Mucosa of rectum (tissue), 2 donors: Measurements from ENCODE around the gene KIAA1191.

Experiments used
- H3K27ac ChIP-seq, 2 donors: one replicate each; pipeline ENCODE4 v1.7.0; 2013; ENCODE audit warnings: inconsistent platforms in 2 of 2, low read depth in 2 of 2, low read length in 2 of 2
- H3K27me3 ChIP-seq, 2 donors: one replicate each; pipeline ENCODE4 v1.7.0; 2013; ENCODE audit warnings: low read length in 2 of 2; ENCODE audit not compliant: control insufficient read depth in 2 of 2, insufficient read depth in 2 of 2
- H3K36me3 ChIP-seq, 2 donors: one replicate each; pipeline ENCODE4 v1.7.0; 2013; ENCODE audit warnings: low read length in 2 of 2; ENCODE audit not compliant: control insufficient read depth in 2 of 2, insufficient read depth in 2 of 2
- H3K4me1 ChIP-seq, 2 donors: one replicate each; pipeline ENCODE4 v1.7.0; 2013; ENCODE audit warnings: low read length in 2 of 2, mild to moderate bottlenecking in 1 of 2; ENCODE audit not compliant: control insufficient read depth in 2 of 2, insufficient read depth in 2 of 2
- H3K4me3 ChIP-seq, 2 donors: one replicate each; pipeline ENCODE4 v1.7.0; 2013; ENCODE audit warnings: low read length in 2 of 2
- H3K9ac ChIP-seq, 2 donors: one replicate each; pipeline ENCODE4 v1.7.0; 2013; ENCODE audit warnings: low read length in 2 of 2, low read depth in 1 of 2, mild to moderate bottlenecking in 1 of 2
- H3K9me3 ChIP-seq, 2 donors: one replicate each; pipeline ENCODE4 v1.7.0; 2013; ENCODE audit warnings: low read length in 2 of 2; ENCODE audit not compliant: control insufficient read depth in 2 of 2
- donor health status: healthy.
- donor health status: Normal muscosa, but diverticular disease.

The KIAA1191 gene

GRCh38 chr5:176350416-176350815 is 11.1 kb downstream of the KIAA1191 start:
- no peaks in the 10 kb centered on the region for H3K4me1 ChIP-seq
- H3K36me3 ChIP-seq, result peaks cover 69 to 77% of the 10 kb centered on the region in 2 donors

GRCh38 chr5:176342766-176343458 is 18.7 kb downstream of the KIAA1191 start:
- peaks cover 31 to 35% of the 10 kb centered on the region in 2 donors for H3K36me3 ChIP-seq
- no peaks in the 10 kb centered on the region for H3K9me3 ChIP-seq

More at GRCh38 chr5:176350416-176350815, 11.1 kb downstream of the KIAA1191 start:
- H3K9ac ChIP-seq, result no peak overlapping the region
- H3K27ac ChIP-seq, result no peak overlapping the region
- no peaks in the 10 kb centered on the region for H3K27me3 ChIP-seq
- H3K9me3 ChIP-seq, result no peaks in the 10 kb centered on the region
- H3K4me3 ChIP-seq, result no peak overlapping the region

GRCh38 chr5:176342158-176342483 is 19.4 kb downstream of the KIAA1191 start:
- Histone ChIP-seq H3K36me3 (peaks cover 32 to 33% of the 10 kb centered on the region in 2 donors), H3K9ac (no peak overlapping the region), H3K4me1 (peaks cover 3 to 4% of the 10 kb centered on the region in 2 donors), H3K27me3 (no peaks in the 10 kb centered on the region), H3K4me3 (no peak overlapping the region), H3K27ac (no peak overlapping the region), H3K9me3 (no peaks in the 10 kb centered on the region)

More at GRCh38 chr5:176342766-176343458, 18.7 kb downstream of the KIAA1191 start:
- no peak overlapping the region for H3K9ac ChIP-seq
- no peak overlapping the region for H3K27ac ChIP-seq
- peaks cover 3 to 4% of the 10 kb centered on the region in 2 donors for H3K4me1 ChIP-seq
- H3K27me3 ChIP-seq, result no peaks in the 10 kb centered on the region
- no peak overlapping the region for H3K4me3 ChIP-seq

GRCh38 chr5:176341325-176342157 is 20.0 kb downstream of the KIAA1191 start:
- Histone ChIP-seq H3K27ac (no peak overlapping the region), H3K9ac (no peak overlapping the region), H3K36me3 (peaks cover 33 to 35% of the 10 kb centered on the region in 2 donors), H3K27me3 (no peaks in the 10 kb centered on the region), H3K4me1 (peaks cover 3 to 4% of the 10 kb centered on the region in 2 donors), H3K9me3 (no peaks in the 10 kb centered on the region), H3K4me3 (no peak overlapping the region)

- no peak overlapping the region for H3K9ac ChIP-seq
- no peak overlapping the region for H3K27ac ChIP-seq
- no peak overlapping the region for H3K4me3 ChIP-seq
- peaks cover 3 to 4% of the 10 kb centered on the region in 2 donors for H3K4me1 ChIP-seq
- no peaks in the 10 kb centered on the region for H3K9me3 ChIP-seq
- no peaks in the 10 kb centered on the region for H3K27me3 ChIP-seq
- H3K36me3 ChIP-seq, result peaks cover 17 to 20% of the 10 kb centered on the region in 2 donors
These were observed 22.3 kb downstream of the KIAA1191 start for GRCh38 chr5:176339304-176339703.

- H3K27me3 ChIP-seq, result no peaks in the 10 kb centered on the region
- H3K9me3 ChIP-seq, result no peaks in the 10 kb centered on the region
- no peak overlapping the region for H3K4me3 ChIP-seq
- H3K9ac ChIP-seq, result no peak overlapping the region
- peaks cover 3 to 4% of the 10 kb centered on the region in 2 donors for H3K4me1 ChIP-seq
- H3K36me3 ChIP-seq, result peaks cover 17 to 20% of the 10 kb centered on the region in 2 donors
- no peak overlapping the region for H3K27ac ChIP-seq
These were observed 23.7 kb downstream of the KIAA1191 start for GRCh38 chr5:176337913-176338312.

- Histone ChIP-seq H3K36me3 (peaks cover 20 to 21% of the 10 kb centered on the region in 2 donors), H3K4me3 (no peak overlapping the region), H3K27ac (no peak overlapping the region), H3K4me1 (no peaks in the 10 kb centered on the region), H3K9me3 (no peaks in the 10 kb centered on the region), H3K27me3 (no peaks in the 10 kb centered on the region), H3K9ac (no peak overlapping the region)
These were observed 27.4 kb downstream of the KIAA1191 start for GRCh38 chr5:176334031-176334770.

GRCh38 chr5:176320577-176320976 is 41.0 kb downstream of the KIAA1191 start:
- Histone ChIP-seq H3K36me3 (peaks cover 18 to 25% of the 10 kb centered on the region in 2 donors), H3K4me3 (no peak overlapping the region), H3K9me3 (no peaks in the 10 kb centered on the region), H3K27ac (no peak overlapping the region), H3K9ac (no peak overlapping the region), H3K27me3 (no peaks in the 10 kb centered on the region), H3K4me1 (no peaks in the 10 kb centered on the region)

GRCh38 chr5:176319827-176320554 is 41.6 kb downstream of the KIAA1191 start:
- H3K9ac ChIP-seq, result no peak overlapping the region
- H3K4me3 ChIP-seq, result no peak overlapping the region
- H3K36me3 ChIP-seq, result peaks cover 24 to 30% of the 10 kb centered on the region in 2 donors
- no peaks in the 10 kb centered on the region for H3K9me3 ChIP-seq
- no peaks in the 10 kb centered on the region for H3K27me3 ChIP-seq
- no peak overlapping the region for H3K27ac ChIP-seq
- H3K4me1 ChIP-seq, result no peaks in the 10 kb centered on the region
